ENCODE results near the gene NRCAM.

The NRCAM gene

GRCh38 chr7:108425714-108426275 lies 30.4 kb downstream of the NRCAM start:
- no peak for DNase-seq (ENCODE audit: low read depth in 1 of 2, low spot score in 1 of 2)

DNA sequence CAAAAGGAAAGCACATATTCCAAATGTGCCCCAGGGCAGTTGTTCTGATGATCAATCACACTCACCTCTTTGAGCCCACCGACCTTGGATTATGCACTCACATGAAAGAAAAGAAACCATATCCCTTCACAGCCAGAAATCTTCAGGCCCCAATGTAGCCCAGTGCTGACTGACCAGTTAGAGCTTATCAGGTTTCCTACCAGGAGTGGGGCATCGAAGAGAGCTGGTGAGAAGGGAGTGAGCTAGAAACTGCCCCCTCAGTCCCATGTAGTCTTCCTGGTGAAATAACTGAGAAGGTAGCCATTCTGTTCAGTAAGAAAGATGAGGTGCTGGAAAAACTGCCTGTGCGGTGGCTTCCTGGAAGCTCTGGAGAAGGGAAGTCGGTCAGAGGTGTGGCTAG lies 32.2 kb downstream of the NRCAM start:
- DNase-seq (ENCODE audit: low read depth in 1 of 2, low spot score in 1 of 2): no peak

DNA sequence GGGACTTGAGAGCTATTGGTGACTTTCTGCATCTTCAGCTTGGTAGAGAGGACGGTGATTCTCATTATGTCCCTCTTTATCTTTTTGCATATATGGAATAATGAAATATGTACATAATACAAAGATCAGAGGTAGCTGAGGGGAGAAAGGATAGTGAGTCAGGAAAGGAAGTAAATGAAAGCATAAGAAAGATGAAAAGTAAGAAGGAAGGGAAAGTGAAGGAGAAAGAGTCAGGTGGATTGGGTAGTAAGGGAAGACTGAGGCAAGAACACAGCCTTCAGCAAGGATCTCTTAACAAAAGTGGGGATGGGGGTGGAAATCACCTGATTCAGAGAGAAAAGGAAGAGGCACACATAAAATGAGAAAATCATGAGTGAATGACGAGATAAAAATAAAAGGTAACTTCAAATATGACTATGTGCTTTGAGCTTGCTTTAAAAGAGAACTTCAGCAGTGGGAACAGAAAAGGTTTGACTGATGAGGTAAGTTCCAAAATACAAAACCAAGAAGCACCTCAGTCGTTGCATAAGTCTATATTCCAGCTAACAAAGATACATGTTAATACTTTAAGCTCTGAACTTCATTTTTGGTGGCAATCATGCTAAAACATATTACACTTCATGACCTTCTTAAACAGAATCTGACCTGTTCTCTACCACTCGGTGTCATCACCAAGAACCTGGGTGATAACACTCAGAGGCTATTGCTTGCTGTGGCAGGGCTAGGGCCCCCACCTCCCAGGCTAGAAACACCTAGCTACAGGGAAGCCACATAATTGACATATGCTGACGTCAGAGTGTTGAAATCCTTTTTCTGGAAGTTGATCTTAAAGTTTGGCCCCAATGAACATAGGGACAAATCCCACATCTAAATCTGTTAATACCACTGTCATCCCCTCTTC lies 32.9 kb downstream of the NRCAM start:
- no peak for DNase-seq (ENCODE audit: low read depth in 1 of 2, low spot score in 1 of 2)

DNA sequence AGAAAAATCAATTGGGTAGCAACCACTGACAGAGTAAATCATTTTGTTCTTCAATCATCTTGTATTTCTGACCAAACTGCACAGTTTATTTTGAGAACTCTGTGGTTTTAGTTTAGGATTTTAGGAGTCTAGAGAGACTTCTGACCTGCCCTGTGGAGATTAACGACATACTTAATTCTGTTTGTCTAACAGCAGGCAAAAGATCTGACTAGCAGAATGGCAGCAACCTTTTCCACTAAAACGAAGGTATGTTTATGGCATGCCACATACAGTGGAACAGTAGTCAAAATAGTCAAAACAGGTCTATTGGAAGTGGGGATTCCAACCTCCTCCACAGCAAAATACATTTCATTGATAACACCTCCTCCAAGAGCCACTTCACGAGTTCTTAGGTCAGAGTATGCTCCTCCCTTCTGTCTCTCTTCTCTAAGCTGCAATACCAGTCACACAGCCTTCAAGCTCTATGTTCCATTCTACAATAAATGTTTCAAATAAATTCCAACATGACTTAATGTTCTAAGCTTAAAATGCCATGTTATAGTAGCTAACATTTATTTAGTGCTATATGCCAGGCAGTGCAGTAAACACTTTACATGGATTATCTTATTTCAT lies 34.4 kb downstream of the NRCAM start:
- no peak for DNase-seq (ENCODE audit: low read depth in 1 of 2, low spot score in 1 of 2)

GRCh38 chr7:108419961-108420908 lies 36.0 kb downstream of the NRCAM start:
- DNase-seq (ENCODE audit: low read depth in 1 of 2, low spot score in 1 of 2): no peak

GRCh38 chr7:108418946-108419345 lies 37.3 kb downstream of the NRCAM start:
- no peak for DNase-seq (ENCODE audit: low read depth in 1 of 2, low spot score in 1 of 2)

GRCh38 chr7:108417926-108418325 lies 38.3 kb downstream of the NRCAM start:
- no peak for DNase-seq (ENCODE audit: low read depth in 1 of 2, low spot score in 1 of 2)

GRCh38 chr7:108417144-108417543 lies 39.1 kb downstream of the NRCAM start:
- DNase-seq (ENCODE audit: low read depth in 1 of 2, low spot score in 1 of 2): no peak

GRCh38 chr7:108415821-108416536 lies 40.3 kb downstream of the NRCAM start:
- DNase-seq (ENCODE audit: low read depth in 1 of 2, low spot score in 1 of 2): no peak

DNA sequence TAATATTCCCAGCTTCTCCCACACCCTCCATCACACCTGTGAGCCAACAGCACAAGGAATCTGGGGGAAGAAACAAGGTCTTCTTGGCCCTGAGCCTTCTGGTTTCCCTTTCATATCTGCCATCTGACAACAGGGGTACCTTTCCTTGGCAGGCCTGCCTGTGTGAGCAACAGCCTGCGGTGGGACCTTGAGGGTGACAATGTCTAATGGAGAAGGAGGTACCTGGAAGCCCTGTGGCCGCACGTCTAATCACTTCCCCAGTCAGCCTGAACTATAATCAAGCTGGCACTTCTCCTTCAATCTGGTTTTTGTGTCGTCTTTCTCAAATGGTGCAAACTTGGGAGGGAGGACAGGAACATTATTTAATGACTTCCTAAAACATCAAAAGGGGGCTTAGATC lies 41.2 kb downstream of the NRCAM start:
- no peak for DNase-seq (ENCODE audit: low read depth in 1 of 2, low spot score in 1 of 2)

- no peak for DNase-seq (ENCODE audit: low read depth in 1 of 2, low spot score in 1 of 2)
Observed at GRCh38 chr7:108413782-108414492, 42.3 kb downstream of the NRCAM start.

DNA sequence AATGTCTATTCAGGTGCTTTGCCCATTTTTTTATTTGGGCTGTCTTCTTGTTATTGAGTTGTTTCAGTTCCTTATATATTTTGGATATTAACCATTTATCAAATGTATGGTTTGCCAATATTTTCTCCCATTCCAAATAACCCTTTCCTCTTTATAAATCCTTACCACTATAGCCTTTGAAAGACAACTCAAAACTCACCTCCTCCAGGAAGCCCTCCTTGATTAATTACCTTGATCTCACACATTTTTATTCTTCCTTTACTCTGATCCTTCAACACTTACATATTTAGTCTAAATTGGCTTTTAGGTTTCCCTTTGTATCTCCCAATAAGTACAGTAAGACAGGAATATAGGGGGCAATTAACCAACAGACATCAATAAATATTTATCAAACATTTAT lies 42.9 kb downstream of the NRCAM start:
- no peak for DNase-seq (ENCODE audit: low read depth in 1 of 2, low spot score in 1 of 2)

DNA sequence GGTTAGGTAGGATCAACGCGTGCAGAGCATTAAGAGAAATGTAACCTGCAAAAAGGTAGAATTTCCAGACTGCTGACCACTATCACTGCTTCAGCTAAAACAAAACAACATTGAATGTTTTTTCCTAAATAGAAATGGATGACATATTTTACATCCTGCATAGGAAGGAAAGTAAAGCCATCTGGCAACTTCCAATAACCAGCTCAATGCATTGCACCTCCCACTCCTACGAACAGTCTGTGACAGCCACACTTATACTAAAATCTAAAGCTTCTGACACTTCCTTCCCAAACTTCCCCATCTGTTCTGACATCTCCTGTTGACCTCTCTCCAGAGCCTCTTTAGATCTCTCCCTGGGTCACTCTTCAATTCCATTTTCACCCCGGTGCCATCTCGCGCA lies 47.1 kb downstream of the NRCAM start:
- DNase-seq (ENCODE audit: low read depth in 1 of 2, low spot score in 1 of 2): no peak

GRCh38 chr7:108408296-108408991 lies 47.8 kb downstream of the NRCAM start:
- DNase-seq (ENCODE audit: low read depth in 1 of 2, low spot score in 1 of 2): no peak

GRCh38 chr7:108407676-108408075 lies 48.6 kb downstream of the NRCAM start:
- no peak for DNase-seq (ENCODE audit: low read depth in 1 of 2, low spot score in 1 of 2)

DNA sequence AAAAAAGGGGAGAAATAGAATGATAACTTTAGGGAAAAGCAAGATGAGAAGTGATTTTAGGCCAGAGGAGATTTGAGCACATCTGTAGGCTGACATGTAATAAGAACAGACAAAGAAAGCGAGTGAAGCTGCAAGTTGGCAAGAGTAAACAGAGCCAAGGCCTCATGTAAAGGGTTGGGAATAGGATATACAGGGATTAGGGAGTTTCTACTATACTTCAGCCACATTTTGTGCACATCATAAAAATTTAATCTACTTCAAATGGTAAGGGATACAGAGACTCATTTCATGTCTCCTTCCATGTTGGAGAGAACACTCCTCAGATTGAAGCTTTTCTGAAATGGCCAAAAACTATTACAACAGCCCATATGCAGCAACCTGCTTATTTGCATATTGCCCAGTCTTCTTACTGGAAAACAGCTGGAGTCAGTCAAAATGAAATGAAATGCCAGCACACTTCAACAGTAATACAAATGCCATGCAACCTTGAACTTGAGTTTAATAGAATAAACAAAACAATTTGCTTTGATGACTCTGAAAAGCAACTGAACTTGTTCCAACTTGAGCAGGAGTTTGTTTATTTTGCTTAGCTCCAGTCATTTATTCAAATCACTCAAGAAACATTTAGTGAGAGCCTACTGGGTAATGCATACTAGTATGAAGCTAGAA lies 49.9 kb downstream of the NRCAM start:
- DNase-seq (ENCODE audit: low read depth in 1 of 2, low spot score in 1 of 2): no peak

- DNase-seq (ENCODE audit: low read depth in 1 of 2, low spot score in 1 of 2): no peak
Observed at GRCh38 chr7:108404509-108405420, 51.5 kb downstream of the NRCAM start.
